Measurements from ENCODE around the gene PHF2. TPM values are rescaled to one million over a fixed set of nuclear protein-coding genes. Genes with fewer than 3 reads are reported as not detected.

The PHF2 gene
- total RNA-seq, 1 experiment from 2014 or later: 17.4 TPM

DNA sequence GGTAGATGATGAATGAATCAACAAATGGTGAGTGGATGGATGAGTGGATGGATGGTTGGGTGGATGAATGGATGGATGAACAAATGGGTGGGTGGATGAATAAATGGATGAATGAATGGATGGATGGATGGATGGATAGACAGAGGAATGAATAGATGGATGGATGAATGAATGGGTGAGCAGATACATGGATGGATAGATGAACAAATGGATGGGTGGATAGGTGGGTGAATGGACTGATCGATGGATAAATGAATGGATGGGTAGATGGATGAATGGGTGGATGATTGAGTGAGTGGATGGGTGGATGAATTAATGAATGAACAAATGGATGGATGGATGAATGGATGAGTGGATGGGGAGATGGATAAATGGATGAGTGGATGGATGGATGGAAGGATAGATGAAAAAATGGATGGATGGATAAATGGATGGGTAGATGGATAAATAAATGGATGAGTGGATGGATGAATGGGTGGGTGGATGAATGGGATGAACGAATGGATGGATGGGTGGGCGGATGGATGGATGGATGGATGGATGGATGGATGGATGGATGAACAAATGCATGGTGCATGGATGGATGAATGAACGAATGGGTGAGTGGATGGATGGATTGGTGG lies 85.7 kb downstream of the PHF2 start:
- no peaks in the 10 kb centered on the region for H3K79me2 ChIP-seq (ENCODE audit: insufficient read depth, low read length)
- H2BK20ac ChIP-seq (ENCODE audit: low read depth, low read length, poor library complexity, severe bottlenecking): no peak overlapping the region
- no peak overlapping the region for H2BK15ac ChIP-seq (ENCODE audit: low read depth, low read length)
- H2BK120ac ChIP-seq (ENCODE audit: low read depth, low read length, poor library complexity, severe bottlenecking): no peak overlapping the region
- WGBS (ENCODE audit: extremely low coverage, insufficient read length, low lambda C conversion rate): 100% methylated on average over 3 of the region's 4 CpGs
- H3K4me2 ChIP-seq (ENCODE audit: insufficient read depth, insufficient read length, low read length): no peak overlapping the region
- no peak overlapping the region for H4K5ac ChIP-seq (ENCODE audit: insufficient read length, low read depth, low read length)
- TF ChIP-seq, protein P1, sequence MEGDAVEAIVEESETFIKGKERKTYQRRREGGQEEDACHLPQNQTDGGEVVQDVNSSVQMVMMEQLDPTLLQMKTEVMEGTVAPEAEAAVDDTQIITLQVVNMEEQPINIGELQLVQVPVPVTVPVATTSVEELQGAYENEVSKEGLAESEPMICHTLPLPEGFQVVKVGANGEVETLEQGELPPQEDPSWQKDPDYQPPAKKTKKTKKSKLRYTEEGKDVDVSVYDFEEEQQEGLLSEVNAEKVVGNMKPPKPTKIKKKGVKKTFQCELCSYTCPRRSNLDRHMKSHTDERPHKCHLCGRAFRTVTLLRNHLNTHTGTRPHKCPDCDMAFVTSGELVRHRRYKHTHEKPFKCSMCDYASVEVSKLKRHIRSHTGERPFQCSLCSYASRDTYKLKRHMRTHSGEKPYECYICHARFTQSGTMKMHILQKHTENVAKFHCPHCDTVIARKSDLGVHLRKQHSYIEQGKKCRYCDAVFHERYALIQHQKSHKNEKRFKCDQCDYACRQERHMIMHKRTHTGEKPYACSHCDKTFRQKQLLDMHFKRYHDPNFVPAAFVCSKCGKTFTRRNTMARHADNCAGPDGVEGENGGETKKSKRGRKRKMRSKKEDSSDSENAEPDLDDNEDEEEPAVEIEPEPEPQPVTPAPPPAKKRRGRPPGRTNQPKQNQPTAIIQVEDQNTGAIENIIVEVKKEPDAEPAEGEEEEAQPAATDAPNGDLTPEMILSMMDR (conservative IDR thresholded peaks at IDR 0.05): no peak
- no peaks in the 10 kb centered on the region for H4K20me1 ChIP-seq (ENCODE audit: control insufficient read depth, insufficient read depth, insufficient read length)
- no peak overlapping the region for H3T11ph ChIP-seq (ENCODE audit: low read length)
- H2BK12ac ChIP-seq (ENCODE audit: insufficient read length, low read depth, low read length): no peak overlapping the region
- H3K4ac ChIP-seq (ENCODE audit: low read depth, low read length): no peak overlapping the region
- no peak overlapping the region for H3K27ac Mint-ChIP-seq
- no peaks in the 10 kb centered on the region for H3K27me3 Mint-ChIP-seq (ENCODE audit: low read depth)
- peaks cover 6 to 29% (median 9%) of the 10 kb centered on the region in 3 experiments; a peak in 5 of 7 replicates for H3K36me3 Mint-ChIP-seq (ENCODE audit: insufficient read depth in 1 of 3, low read depth in 3 of 3)
- no peaks in the 10 kb centered on the region for H3K9me3 ChIP-seq (ENCODE audit: control insufficient read depth, low read depth, low read length)
- no peak overlapping the region for H2AFZ ChIP-seq (ENCODE audit: low read length)
- no peak overlapping the region for H3K9ac ChIP-seq (ENCODE audit: extremely low read depth, insufficient read length, low read length)
- no peaks in the 10 kb centered on the region for H3K79me1 ChIP-seq (ENCODE audit: insufficient read depth, low read depth, low read length, poor library complexity, severe bottlenecking)
- H3K27me3 ChIP-seq (ENCODE audit: insufficient read depth, low read length): no peaks in the 10 kb centered on the region
- H2AK5ac ChIP-seq (ENCODE audit: insufficient read length, low read length): no peak overlapping the region
- H4K91ac ChIP-seq (ENCODE audit: insufficient read length, low read depth, low read length): no peak overlapping the region
- no peaks in the 10 kb centered on the region for H3K4me1 ChIP-seq (ENCODE audit: insufficient read depth, low read length)
- DNase-seq: no peak
- no peak overlapping the region for H2BK5ac ChIP-seq (ENCODE audit: insufficient read length, low read length)
- no peak overlapping the region for H3K27ac ChIP-seq (ENCODE audit: insufficient read length, low read depth, low read length)
- no peak overlapping the region for H3K18ac ChIP-seq (ENCODE audit: insufficient read length, low read depth, low read length)
- no peaks in the 10 kb centered on the region for H3K23me2 ChIP-seq (ENCODE audit: insufficient read length, low read depth, low read length, poor library complexity, severe bottlenecking)
- no peak overlapping the region for H3K4me3 Mint-ChIP-seq
- H3K14ac ChIP-seq (ENCODE audit: insufficient read depth, low read length): no peak overlapping the region
- H3K23ac ChIP-seq (ENCODE audit: insufficient read length, low read depth, low read length): no peak overlapping the region
- no peaks in the 10 kb centered on the region for H3K4me1 Mint-ChIP-seq
- H3K56ac ChIP-seq (ENCODE audit: insufficient read length, low read depth, low read length): no peak overlapping the region
- H3K9me3 Mint-ChIP-seq: no peaks in the 10 kb centered on the region
- H4K8ac ChIP-seq (replicated peaks; ENCODE audit: insufficient read length, low read depth, low read length): no peak overlapping the region

Measured in H9 (cell line).